ENCODE results near the gene METAP1D.

GRCh38 chr2:172012677-172013391, 13.1 kb downstream of the METAP1D start:
- TF ChIP-seq POLR2A (IDR thresholded peaks at IDR 0.05) = no peak
- no peak for TF ChIP-seq EP300 (IDR thresholded peaks at IDR 0.05; ENCODE audit: low read depth)
